ENCODE measurements around the gene BLOC1S1.

Gene BLOC1S1

GRCh38 chr12:55695349-55695748 is 20.5 kb upstream of the BLOC1S1 start:
- no peak for DNase-seq

DNA sequence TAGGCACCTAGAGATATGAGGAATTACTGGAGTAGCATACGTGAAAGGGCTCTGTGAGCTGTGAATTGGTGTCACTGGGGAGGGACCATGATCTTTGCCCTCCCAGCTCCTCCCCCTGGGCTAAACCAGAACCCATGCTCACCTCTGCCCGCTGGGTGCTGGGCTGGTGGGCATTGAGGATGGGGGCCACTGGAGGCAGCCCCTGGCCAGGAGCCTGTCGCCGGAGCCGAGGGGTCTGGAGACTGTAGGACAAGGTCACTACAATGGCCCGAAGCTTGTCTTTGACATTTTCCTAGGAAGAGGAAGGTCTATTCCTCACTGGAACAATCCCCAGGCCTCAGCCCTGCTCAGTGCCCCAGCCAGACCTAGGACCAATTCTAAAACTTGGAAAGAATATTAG is 19.7 kb upstream of the BLOC1S1 start:
- DNase-seq, result no peak

- DNase-seq, result no peak
Measured at GRCh38 chr12:55696796-55697462, 18.9 kb upstream of the BLOC1S1 start.

DNA sequence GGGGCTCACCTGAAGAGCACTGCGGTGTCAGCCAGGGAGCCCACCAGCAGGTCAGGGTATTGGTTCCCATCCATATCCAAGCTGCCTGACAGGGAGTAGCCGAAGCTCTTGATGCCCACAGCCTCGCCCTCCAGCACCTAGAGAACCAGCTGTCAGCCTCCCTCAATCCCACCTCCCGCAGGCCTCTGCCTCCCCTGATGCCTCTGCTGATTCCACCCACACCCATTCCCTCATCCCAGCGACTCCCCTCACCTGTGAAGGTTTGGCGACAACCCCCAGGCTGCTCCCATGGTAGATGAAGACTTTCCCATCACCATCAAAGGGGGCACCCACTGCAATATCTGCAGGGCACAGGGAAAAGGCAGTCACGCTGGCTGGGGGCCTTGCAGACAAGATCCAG is 18.2 kb upstream of the BLOC1S1 start:
- DNase-seq, result no peak

- DNase-seq, result no peak
Measured at GRCh38 chr12:55698241-55698955, 17.4 kb upstream of the BLOC1S1 start.

DNA sequence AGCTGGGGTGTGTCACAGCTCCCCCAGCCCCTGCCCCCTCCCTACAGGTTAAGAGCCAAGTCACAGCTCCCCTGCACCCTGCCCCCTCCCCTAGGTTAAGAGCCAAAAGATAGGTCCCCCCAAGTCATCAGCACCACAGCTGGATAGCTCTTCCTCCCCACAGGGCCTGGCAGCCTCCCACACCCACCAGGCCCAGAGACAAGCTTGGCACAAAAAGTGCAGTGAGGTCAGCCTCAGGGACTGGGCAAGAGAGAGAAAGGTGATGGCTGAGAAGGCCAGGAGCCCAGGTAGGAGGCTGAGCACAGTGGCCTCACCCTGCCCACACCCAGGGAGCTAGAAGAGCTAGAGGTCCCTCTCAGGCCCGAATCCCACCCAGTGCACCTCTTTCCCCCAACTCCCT is 16.9 kb upstream of the BLOC1S1 start:
- no peak for DNase-seq

- DNase-seq, result no peak
Measured at GRCh38 chr12:55699471-55700055, 16.3 kb upstream of the BLOC1S1 start.

DNA sequence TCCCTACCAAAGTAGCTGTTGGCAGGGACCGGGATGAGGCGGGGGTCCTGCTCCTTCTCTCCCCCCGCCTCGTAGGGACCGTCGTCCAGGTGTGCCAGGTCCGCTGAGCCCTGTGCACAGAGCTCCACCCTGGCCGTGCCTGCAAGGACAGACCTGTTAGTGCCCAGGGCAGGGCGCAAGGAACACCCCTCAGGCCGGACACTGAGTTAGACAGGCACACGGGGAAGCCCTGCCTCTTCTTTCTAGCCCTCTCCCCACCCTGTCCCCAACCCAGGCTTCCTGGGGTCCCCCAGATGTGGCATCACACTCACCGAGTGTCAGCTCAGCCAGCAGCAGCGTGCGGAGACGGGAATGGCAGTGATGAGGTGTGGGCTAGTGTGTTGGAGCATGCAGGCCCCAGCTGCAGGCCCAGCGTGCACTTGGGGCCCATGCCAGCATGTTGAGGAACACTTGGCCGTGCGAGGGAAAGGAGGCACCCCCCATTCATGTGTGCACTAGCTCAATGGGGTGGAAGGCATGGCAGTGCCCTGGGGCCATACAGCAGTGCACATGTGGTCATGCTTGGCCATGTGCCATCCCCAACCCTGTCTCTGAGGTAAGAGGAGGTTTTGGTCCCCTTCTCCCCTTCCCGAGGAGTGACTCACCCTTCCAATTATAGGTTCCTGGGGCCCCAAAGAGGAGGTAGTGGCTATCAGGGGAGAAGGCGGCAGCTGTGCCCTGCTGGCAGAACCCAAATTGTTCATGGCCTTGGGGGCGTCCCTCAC is 15.4 kb upstream of the BLOC1S1 start:
- no peak for DNase-seq

GRCh38 chr12:55702861-55703260 is 13.0 kb upstream of the BLOC1S1 start:
- no peak for DNase-seq

GRCh38 chr12:55703288-55703687 is 12.6 kb upstream of the BLOC1S1 start:
- no peak for DNase-seq

DNA sequence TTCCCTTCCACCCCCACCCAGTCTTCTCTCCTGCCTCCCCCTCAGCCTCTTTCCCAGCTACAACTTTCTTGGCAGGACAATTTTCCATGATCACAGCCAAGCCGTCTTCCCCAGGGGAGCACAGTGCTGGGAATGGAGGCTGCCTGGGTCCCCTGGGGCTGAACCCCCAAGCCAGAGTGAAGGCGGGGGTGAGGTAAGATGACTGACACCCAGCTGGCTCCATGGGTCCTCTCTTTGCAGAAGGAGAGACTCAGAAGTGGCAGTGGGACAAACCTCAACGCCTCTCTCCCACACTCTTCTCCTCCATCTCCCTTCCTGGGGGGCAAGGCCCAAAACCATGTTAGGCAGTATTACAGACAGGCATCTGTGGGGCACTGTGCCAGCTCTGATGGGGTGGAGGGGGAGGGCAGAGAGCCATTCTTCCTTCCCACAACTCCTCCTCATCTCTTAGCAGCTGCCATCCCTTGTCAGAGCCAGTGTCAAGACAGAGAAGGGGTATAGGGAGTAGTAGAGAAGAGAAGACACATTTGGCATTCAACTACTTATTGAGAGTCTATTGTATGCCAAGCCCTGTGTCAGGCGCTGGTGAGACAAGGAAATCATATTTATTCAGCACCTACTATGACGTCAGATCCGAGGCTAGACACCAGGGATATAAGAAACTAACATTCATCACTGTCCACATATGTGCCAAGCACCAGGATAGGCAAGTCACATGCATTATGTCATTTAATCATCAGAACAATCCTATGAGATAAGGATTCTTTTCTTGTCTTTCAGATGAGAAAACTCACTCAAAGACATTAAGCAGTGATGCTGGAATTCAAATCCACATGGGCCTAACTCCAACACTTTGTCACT is 11.7 kb upstream of the BLOC1S1 start:
- DNase-seq, result no peak

DNA sequence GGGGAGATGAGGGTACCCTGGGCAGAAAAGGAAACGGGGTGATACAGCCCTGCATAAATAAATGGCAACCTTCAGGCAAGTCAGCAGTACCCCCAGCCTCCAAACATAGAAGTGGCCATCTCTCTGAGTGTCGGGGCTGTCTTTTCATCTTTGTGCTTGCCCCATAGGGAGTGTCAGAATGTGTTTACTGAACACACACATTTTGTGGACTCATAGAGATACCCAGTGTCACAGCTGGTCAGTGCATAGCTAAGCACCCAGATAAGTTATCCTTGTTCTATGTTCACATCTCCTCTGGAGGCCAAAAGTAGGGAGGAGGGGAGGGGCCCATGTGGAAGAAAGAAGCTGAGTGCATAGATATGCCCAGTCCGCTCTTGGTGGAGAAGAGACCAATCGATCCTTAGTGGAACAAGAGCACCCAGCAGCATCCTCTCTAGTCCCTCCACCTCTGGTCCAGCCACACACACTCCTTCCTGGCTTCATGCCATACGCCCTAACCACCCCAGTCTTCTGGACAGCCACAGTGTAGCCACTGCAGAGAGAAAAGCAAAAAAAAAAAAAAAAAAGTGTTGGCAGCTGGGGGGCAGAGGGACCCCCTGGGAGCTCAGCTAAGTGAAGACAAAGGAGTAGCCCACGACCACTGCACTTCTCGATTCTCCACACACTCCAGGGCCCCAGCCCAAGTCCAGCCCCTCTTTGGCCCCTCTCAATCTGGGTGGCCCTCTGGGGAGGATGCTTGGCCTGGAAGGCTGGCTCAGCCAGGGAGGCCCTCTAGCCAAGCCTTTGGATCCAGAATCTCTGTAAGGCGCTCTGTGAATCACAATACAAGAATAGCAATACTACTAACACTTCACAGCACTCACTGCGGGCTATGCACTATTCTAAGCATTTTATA is 10.8 kb upstream of the BLOC1S1 start:
- no peak for DNase-seq

GRCh38 chr12:55705782-55706402 is 10.0 kb upstream of the BLOC1S1 start:
- no peak for DNase-seq

DNA sequence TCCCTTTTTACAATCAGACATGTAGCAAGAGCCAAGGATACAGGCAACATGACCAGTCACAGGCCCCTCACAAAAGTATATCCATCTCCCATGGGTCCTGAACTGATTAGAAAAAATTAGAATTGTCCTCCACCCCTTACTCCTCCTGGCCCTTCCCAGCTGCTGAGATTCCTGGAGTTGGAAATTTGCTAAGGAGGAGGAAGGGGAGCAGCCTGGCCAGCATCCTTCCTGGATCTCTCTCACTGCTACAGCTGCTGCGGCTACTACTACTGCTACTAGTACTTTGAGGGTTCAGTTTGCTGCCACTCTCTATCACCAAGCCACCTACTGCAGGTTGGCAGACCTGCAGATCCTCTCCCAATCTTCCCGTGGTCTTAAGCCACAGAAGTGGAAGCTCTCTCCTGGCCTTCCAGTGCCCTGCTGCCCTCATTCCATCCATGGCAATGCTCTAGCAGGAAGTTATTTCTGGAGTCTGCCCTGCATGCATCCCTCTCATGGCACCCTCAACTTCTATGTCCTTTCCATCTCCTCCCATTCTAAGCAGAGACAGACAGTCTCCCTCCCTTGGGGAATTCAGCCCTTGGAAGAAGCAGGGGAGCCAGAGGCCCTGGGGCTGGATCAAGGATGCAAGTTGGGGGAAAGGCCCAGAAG is 9.2 kb upstream of the BLOC1S1 start:
- DNase-seq, result no peak

DNA sequence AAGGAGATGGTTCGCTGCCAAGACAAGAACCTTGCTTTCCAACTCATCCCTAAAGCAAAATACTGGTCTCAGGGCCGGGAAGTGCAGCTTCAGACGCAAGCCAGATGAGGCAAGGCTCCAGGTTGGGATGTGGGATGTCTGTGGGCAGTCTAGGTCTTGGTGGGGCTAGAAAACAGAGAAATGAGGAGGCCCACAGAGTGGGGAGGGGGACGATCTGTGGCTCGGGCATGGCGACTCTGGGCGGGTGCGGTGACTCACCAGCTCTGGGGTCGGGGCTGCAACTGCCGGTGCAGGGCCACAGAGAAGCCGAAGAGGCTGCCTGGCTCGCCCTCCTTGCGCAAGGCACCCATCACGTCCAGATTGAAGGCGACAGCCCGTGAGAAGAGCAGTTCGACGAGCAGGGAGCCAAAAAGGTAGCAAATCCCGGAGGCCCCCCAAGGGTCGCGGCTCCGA is 8.6 kb upstream of the BLOC1S1 start:
- no peak for DNase-seq

- peak; percentile 40 for DNase-seq
Measured at GRCh38 chr12:55707841-55708694, 7.8 kb upstream of the BLOC1S1 start, which contains the start of gene ITGA7. TSS of gene ITGA7 (minus strand) at chr12:55707904. CDS start at chr12:55707682, 222 bp downstream.

DNA sequence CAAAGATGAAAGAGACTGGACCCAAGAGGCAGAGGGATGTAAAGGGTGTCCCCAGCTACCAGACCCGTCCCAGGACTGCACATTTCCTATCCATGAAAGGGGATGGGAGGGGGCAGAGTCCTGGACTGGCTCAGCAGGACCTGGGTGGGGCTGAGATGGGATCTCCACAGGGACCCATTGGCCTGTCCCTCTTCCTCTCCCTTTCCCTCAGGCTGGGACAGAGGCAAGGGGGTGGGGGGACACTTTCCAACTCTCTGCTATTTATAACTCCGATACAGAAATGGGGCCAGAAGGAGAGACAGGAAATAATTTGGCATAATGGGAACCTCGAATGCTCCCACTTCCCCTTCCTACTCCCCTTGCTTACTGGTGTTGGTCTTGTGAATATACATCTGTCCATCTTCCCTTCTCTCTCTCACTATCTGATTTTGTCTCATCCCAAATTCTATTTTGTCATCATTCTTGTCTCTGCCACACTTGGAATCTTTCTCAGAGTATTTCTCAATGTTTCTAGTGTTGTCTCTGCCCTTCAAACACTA is 7.1 kb upstream of the BLOC1S1 start:
- DNase-seq, result no peak

DNA sequence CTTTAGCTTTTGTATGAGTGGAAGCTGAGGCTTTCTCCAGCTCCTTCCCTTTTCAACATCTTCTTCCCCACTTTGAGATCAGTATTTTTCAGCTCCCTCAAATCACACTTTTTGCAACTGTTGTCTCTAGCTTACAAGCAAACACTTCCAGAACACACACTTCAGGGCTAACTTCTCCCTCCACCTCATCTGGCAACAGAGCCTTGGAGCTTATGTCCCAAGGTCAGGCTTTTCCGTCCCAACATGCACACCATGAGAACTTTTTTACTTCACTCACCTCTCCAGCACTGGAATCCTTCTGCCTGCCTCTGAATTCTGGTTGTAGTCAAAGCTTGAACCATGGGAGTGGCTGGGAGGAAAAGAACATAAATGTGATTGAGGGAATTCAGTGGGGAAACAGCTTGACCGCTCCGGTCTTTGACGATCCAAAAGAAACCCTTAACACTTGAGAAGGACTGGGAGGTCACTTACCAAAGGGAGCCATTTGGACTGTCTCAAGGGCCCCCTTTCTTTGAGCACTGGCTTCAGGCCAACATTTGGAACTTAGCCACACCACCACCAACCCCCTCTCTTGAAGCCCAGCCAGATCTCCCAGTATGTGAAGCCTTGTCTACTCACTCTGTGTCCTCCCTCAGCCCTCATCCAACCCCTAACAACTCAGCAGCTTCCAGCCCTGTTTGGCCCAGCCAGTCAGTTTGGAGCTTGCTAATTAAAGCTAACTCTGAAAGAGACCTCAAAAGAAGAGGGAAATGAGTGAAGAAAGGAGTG is 3.9 kb upstream of the BLOC1S1 start:
- no peak for DNase-seq
